CD4-positive, alpha-beta T cell treated with Interleukin-2 at 100 ng/mL for 4 hours (primary cell): ENCODE measurements around the gene CDHR2.
"Not testable (repeated sequence)": the region's sequence is repeated elsewhere in the genome, so short reads cannot be mapped to it uniquely, and the experiment has no call there.

Experiments used
- DNase-seq: peaks from one replicate; pipeline ENCODE4 v3.0.0-alpha.2; 2020; ENCODE audit warnings: low spot score

CDHR2 gene

DNA sequence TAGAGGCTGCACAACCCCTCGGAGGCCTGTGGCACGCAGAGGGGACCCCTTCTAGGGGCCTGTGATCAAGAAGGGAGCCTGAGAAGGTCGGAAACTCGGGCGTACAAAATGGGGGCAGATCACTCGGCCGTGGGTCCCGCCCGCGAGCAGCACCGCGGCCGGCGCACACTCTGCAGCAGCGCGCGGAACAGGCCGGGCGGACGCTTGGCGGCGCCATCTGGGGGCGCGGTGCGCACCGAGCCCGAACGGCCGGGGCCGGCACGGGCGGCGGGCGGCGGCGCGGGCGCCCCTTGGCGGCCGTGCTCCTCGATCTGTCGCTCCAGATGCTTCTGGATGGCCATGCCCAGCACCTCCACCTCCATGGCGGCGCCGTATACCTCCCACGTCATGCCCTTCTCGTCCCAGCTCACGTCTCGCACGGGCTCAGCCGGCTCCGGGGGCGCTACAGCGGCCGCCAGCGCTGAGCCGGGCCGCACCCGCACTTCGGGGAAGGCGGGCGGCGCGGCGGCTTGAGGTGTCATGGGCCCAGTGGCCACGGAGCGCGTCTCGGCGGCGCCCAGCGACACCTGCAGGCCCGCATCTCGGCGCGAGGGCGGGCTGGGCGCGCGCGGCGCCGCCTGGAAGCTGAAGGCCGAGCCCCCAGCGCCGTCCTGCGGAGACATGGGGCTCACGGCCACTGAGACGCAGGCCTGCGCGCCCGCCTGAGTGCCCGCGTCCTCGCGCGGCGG is 47.7 kb downstream of the CDHR2 start:
- peak; percentile 74 for DNase-seq

- no peak for DNase-seq
Observed at GRCh38 chr5:176597417-176598389, 48.6 kb downstream of the CDHR2 start.

DNA sequence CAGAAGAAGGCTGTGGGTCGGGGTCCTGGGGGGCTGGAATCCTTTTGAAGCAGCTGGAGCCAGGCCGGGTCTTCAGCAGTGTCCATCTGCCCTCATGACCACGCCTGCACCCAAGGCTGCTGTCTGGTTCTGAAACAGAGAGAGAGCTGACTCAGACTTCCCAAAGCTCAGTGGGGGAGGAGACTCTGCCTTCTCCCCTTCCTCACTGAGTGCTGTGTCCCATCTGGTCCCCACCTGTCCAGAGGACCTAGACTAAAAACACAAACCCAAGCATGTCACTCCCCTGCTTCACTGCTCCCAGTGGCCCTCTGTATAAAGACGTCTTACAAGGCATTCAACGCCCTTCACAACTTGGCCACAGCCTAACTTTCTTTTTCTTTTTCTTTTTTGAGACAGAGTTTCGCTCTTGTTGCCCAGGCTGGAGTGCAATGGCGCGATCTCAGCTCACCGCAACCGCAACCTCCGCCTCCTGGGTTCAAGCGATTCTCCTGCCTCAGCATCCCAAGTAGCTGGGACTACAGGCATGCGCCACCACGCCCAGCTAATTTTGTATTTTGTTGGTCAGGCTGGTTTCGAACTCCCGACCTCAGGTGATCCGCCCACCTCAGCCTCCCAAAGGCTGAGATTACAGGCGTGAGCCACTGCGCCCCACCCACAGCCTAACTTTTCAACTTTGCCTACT is 50.7 kb downstream of the CDHR2 start:
- not testable (repeated sequence) for DNase-seq

GRCh38 chr5:176601901-176602482 is 52.9 kb downstream of the CDHR2 start:
- no peak for DNase-seq

DNA sequence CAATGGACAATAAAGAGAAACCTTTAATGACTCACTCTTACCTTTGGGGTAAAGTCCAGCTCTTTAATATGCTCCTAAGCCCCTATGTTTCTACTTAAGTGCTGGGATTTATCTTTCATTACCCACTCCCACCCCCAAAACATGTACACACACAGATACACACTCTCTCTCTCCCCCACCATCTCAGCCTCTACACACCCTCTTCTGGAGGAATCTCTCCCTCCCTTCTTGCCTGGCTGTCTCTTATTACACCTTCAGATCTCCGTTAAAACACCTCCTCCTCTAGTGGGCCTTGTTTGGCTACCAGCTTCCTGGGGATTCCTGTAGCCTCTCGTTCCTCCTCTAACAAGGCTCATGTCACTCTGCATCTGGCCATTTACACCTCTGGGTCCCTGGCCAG is 53.9 kb downstream of the CDHR2 start:
- no peak for DNase-seq

GRCh38 chr5:176606032-176606431 is 56.9 kb downstream of the CDHR2 start:
- DNase-seq: no peak

DNA sequence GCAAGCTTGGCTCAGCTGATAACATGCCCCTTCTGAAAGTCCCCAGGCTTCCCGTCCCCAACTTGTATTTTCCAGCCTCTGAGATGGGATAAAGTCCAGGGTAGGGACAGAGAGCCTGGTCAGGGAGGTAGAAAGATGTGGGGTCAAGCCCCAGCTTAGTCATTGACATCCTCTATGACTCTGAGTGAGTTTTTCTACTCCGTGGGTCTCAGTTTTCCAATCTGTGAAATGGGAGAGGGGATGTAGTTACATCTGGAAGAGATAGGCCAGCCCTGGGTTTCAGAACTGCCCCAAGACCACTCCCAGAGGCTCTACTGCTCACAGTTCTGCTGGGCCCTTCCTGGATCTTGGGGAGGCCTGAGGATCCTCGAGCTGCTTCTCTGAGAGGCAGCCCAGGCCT is 57.7 kb downstream of the CDHR2 start:
- no peak for DNase-seq

DNA sequence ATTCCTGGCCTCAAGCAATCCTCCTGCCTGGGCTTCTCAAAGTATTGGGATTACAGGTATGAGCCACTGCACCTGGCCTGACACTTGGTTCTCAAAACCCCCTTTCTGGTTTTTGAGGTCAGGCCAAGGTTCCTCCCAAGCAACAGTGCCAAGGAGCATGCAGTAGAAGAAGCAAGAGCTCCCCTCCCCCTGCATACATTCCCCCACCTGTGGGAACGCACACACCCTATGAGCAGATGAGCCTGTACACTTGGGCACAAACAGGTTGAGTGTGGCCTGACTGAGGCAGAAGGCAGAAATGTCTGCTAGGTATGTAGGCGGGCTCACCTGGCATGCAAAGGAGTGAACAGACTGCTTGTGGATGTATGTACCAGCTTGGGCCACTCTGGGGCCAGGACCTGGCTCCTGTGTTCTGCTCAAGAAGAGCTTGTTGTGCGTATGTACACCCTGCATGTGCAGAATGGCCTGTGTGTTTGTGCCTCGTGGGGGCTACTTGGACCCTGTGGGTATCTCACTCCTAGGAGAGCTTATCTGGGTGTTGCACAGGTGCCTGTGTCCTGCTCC is 59.1 kb downstream of the CDHR2 start:
- DNase-seq: no peak

- peak; percentile 10 for DNase-seq
Observed at GRCh38 chr5:176608937-176609723, 60.0 kb downstream of the CDHR2 start.

DNA sequence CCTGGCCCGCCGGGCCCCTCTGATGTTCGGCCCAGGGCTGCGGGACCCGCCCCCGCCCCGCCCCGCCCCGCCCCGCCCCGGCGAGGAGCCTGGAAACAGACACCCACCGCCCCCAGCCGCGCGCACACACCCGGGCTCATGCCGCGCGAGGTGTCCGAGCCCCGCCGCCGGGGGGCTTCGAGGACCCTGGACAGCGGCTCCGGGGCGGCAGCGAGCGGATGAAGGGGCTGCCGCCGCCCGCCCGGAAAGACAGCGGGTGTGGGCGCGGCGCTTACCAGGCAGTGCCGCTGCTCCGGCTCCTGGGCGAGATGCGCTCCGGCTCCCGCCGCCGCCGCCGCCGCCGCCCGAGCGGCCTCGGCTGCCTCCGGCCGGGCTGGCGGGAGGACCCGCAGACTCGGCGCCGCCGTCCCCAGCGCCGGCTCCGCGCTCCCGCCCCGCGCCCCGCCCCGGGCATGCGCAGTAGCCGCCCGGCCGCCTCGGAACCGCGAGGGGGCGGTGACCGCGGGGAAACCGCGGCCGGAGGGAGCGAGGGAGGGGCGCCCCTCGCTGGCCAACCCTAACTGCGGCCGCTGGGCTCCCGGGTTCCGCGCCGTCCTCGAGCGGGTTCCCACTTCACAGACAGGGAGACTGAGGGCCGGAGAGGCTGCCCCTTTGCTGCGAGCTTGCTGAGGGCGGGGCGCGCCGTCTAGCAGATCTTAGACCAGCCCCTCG is 60.7 kb downstream of the CDHR2 start, which contains the start of gene GPRIN1:
Gene GPRIN1 (minus strand): TSS at position 433 of the 711 bp plus-strand sequence. CDS start 10,322 bp downstream, outside the sequence.
- peak; percentile 39 for DNase-seq

DNA sequence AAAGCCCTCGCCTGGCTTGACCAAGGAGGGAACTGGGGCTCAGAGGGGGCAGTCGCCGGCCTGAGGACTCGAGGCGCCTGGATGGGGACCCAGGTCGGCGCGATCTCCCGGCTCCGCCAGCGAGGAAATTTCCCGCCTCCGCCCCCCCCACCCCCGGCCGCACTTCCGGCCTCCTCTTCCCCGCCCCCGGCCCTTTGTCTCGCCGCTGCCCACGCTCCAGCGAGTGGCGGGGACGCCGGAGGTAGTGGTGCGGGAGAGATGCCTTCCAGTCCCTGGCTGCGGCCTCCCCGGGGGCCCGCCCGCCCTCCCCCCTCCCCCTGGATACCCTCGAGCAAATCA is 61.3 kb downstream of the CDHR2 start:
- DNase-seq: no peak

DNA sequence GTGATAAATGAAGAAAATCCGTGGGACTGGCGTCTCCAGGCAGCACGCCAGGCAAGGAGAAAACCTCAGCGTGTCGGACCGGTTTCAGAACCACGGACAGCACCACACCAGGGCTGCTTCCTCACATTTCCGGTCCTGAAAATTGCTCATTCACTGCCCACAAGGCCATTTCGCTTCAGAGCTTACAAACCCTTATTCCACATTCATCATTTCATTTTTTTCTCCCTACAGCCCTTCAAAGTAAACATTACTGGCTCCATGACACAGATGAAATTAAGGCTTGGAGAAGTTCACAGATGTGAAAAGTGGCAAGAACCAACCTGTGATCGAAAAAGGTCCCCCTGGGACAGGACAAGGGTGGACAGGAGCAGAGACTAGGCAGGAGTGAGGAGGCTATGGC is 62.3 kb downstream of the CDHR2 start:
- peak; percentile 46 for DNase-seq

- no peak for DNase-seq
Observed at GRCh38 chr5:176612008-176612407, 62.9 kb downstream of the CDHR2 start.

DNA sequence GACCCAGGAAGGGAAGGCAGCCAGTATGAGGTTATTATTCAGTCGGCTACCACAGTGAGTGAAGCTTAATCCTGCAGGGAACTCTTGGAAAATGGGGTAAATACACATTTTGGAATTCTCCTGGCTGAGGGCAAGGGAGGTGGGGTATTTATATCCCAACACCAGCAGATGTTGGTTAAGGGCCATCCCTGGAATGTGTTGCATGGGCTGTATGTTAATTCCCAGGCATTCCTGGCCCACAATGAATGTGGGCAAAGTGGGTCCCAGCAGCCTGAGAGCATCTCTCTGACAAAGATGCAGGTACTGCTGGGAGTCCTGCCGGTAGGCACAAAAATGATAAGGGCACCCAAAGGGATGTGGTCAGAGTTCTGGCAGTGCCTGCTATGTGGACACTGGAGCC is 63.7 kb downstream of the CDHR2 start:
- no peak for DNase-seq

GRCh38 chr5:176614805-176615478 is 65.8 kb downstream of the CDHR2 start:
- DNase-seq: no peak

DNA sequence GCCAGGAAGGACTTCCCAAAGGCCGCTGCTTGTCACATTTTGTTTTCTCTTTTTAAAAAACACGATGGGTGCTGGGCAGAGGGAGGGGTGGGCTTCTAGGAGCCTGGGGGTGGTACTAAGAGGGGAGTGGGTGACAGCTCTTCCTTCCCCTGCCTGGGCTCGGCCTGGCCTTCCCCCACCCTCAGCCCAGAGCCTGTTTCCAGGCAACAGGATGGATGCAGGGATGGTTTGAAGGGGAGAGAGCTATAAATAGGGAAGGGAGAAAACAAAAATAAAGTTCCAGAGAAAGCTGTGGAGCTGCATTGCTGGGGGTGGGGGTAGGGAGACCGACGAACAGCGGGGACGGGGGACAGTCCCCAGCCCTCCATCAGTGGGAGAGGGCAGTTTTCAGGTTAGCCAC is 67.4 kb downstream of the CDHR2 start:
- DNase-seq: no peak

- no peak for DNase-seq
Observed at GRCh38 chr5:176618783-176619182, 69.6 kb downstream of the CDHR2 start.

DNA sequence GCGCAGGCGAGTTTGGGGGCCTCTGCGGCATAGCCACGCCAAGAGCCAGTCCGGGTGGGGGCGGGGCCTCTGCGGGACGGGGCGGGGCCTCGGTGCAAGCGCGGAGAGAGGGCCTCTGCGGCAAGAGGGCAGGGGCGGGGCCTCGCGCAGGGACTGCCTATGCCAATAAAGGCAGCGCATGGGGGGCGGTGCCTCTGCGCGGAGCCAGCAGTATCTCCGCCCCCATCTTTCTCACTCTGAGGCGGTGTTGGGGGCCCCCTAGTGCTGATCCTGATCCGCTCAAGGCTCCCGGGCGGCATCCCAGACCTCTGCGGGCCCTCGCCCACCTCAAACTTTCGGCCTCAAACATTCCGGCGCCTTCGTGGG is 70.0 kb downstream of the CDHR2 start:
- peak; percentile 74 for DNase-seq

DNA sequence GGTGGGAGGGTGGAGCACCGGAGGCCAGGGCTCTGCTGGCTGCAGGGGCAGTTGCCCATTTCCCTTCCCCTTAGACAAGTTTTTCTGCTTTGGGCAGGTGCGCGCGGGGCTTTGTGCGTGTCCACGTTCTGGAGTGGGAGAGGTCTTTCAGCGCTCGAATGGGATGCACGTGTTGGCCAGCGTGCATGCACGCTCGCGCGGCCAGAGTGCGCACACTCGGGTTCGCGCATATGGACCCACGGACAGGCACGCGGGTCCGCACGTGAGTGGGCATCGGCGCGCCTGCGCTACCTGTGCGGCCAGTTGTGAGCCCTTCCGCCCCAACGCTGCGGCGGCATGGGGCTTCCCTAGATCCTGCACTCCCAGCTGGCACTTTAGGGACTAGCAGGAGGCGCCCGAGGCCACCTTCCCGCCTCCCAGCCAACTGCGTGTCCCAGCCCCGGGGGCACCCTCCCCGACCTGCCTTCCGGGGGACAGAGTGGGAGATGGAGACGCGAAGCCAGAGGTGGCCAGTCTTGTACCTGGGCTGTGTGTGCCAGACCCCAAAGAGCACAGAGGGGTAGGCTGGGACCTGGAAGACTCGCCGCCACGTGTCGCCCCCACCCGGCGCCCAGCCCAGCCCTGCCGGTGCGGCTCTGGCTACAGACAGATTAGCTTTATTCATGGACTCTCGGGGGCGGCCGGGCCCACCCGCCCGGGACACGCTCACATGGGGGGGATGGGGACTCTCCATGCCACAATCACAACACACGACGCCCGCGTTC is 70.6 kb downstream of the CDHR2 start:
- DNase-seq: no peak
